Jurkat, Clone E6-1 (cell line): ENCODE results near the gene DUOX2.
A peak's percentile ranks its signal among the peaks of the same experiment; 100 is the strongest.

Source experiments
- DNase-seq: peaks from one replicate; pipeline ENCODE4 v3.0.0-alpha.2; 2011; ENCODE audit warnings: low read depth, low spot score
- H3K4me3 ChIP-seq: 2 replicates; pipeline ENCODE4 v1.5.1; 2011; ENCODE audit warnings: mild to moderate bottlenecking, low read length, control low read depth, moderate library complexity

The DUOX2 gene

GRCh38 chr15:45121706-45122417 is 7.9 kb upstream of the DUOX2 start:
- no peak overlapping the region for H3K4me3 ChIP-seq
- no peak for DNase-seq

GRCh38 chr15:45121020-45121419 is 7.0 kb upstream of the DUOX2 start:
- no peak for DNase-seq
- H3K4me3 ChIP-seq, result no peak overlapping the region

GRCh38 chr15:45120081-45120972 is 6.4 kb upstream of the DUOX2 start:
- no peak for DNase-seq

GRCh38 chr15:45118996-45119395 is 5.0 kb upstream of the DUOX2 start:
- H3K4me3 ChIP-seq, result no peak overlapping the region
- no peak for DNase-seq

More at GRCh38 chr15:45120081-45120972, 6.4 kb upstream of the DUOX2 start:
- no peak overlapping the region for H3K4me3 ChIP-seq

GRCh38 chr15:45118131-45118588 is 4.2 kb upstream of the DUOX2 start:
- peak; percentile 73 for DNase-seq
- no peak overlapping the region for H3K4me3 ChIP-seq

GRCh38 chr15:45117308-45118130 is 3.5 kb upstream of the DUOX2 start:
- no peak for DNase-seq
- H3K4me3 ChIP-seq, result no peak overlapping the region

- no peak overlapping the region for H3K4me3 ChIP-seq
- no peak for DNase-seq
These were observed 2.7 kb upstream of the DUOX2 start for GRCh38 chr15:45116482-45117307.

- DNase-seq, result no peak
- no peak overlapping the region for H3K4me3 ChIP-seq
These were observed 2.1 kb upstream of the DUOX2 start for GRCh38 chr15:45116006-45116481.

GRCh38 chr15:45115312-45115820 is 1.4 kb upstream of the DUOX2 start:
- no peak for DNase-seq
- no peak overlapping the region for H3K4me3 ChIP-seq

- H3K4me3 ChIP-seq, result no peak overlapping the region
These were observed 746 bp upstream of the DUOX2 start for GRCh38 chr15:45114751-45115085.

GRCh38 chr15:45113380-45113990 is 487 bp downstream of the DUOX2 start:
- no peak overlapping the region for H3K4me3 ChIP-seq
- DNase-seq, result no peak

More at GRCh38 chr15:45114751-45115085, 746 bp upstream of the DUOX2 start:
- no peak for DNase-seq

GRCh38 chr15:45112591-45113379 is 1.2 kb downstream of the DUOX2 start:
- DNase-seq, result no peak
- H3K4me3 ChIP-seq, result no peak overlapping the region; the same call in 1 of the 2 replicates

GRCh38 chr15:45112143-45112590 is 1.8 kb downstream of the DUOX2 start:
- H3K4me3 ChIP-seq, result no peak overlapping the region; the same call in 1 of the 2 replicates

GRCh38 chr15:45111390-45112142 is 2.4 kb downstream of the DUOX2 start:
- H3K4me3 ChIP-seq, result no peak overlapping the region
- DNase-seq, result no peak

More at GRCh38 chr15:45112143-45112590, 1.8 kb downstream of the DUOX2 start:
- no peak for DNase-seq

- no peak for DNase-seq
- no peak overlapping the region for H3K4me3 ChIP-seq
These were observed 3.6 kb downstream of the DUOX2 start for GRCh38 chr15:45110256-45110820.
